Measurements from ENCODE around the gene HSF5.

HSF5 gene

DNA sequence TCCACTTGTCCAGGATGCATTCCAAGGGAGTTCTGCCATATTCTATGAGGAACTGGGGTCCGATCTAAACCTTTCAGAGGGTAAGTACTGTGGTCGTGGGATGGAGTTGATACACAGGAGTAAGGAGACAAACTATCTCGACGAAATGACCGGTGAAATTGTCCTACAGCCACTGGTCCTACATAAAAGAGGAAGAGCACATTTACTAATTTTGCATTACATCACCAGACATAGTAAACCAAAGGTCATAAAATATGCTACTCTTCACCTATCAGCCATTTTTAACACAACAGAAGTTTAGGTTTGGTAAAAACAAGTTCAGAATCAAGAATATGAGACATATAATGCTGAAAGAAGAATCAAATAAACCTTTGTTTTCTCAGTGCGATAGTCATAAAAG is 8.1 kb downstream of the HSF5 start:
- no peak for DNase-seq

DNA sequence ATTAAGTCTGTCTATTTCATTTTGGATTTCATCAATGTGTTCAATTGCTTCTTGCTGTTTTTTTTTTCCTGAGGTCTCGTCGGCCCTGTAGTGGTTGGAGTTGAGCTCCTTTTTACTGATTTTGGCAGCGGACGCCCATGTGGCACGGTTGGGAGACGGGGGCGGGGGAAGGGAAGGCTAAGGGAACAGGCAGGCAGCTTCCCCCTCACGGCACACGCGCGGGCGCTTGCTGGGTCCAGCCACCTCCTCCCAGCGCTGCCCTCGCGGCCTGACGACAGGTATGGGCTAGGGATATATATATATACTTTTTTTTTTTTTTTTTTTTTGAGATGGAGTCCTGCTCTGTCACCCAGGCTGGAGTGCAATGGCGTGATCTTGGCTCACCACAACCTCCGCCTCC is 11.4 kb downstream of the HSF5 start:
- no peak for DNase-seq

DNA sequence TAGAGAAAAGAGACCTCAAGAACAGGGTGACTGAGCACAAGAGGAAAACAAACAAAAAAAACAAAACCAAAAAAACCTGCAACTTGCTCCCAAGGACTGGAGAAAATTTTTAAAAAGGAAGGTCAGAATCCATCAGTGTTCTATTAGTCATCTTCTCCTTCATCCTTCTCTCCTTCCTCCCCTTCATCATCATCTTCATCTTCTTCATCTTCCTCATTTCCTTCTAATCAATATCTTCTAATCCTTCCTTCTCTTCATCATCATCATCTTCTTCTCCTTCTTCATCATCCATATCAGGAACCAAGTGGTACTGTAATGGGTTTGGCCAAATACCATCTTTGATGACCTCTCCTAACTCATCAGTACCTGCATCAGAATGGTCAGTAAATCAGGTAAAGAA is 12.2 kb downstream of the HSF5 start:
- no peak for DNase-seq

DNA sequence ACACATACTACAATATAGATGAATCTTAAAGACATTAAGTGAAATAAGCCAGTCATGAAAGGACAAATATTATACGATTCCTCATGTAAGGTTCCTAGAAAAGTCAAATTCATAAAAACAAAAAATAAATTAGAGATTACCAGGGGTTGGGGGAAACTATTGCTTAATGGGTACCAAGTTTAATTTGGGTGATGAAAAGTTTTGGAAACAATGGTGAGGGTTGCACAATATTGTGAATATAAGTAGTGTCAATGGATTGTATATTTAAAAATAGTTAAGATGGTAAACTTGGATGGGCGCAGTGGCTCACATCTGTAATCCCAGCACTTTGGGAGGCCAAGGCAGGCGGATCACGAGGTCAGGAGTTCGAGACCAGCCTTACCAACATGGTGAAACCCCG is 17.9 kb downstream of the HSF5 start:
- no peak for DNase-seq

DNA sequence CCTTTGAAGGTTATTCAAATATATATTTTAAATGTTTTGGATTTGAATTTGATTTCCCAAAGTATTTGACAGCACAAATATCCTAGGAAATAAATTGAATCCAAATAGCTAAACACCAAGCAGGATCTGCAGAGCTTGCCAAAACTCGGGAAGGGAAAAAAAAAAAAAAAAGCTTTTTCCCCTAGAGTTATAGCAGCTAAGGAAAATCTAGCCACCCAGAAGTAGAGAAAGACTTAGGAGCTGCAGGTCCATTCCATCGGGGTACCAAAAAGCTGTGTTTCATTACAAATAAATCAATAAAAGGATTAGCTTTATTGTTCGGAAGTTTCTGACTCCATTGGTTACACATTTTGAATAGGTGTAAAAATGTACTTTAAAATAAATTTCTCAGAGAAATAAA is 19.3 kb downstream of the HSF5 start:
- DNase-seq, result no peak

DNA sequence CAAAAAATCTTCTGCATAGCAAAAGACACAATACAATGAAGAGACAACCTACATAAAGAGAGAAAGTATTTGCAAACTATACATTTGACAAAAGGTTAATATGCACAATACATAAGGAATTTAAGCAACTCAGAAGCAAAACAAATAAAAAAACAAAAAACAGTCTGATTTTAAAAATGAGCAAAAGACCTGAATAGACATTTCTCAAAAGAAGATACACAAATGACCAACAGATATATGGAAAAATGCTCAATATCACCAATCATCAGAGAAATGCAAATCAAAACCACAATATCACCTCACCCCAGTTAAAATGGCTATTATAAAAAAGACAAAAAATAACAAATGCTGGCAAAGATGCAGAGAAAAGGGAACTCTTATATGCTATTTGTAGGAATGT is 32.7 kb downstream of the HSF5 start:
- DNase-seq, result no peak

DNA sequence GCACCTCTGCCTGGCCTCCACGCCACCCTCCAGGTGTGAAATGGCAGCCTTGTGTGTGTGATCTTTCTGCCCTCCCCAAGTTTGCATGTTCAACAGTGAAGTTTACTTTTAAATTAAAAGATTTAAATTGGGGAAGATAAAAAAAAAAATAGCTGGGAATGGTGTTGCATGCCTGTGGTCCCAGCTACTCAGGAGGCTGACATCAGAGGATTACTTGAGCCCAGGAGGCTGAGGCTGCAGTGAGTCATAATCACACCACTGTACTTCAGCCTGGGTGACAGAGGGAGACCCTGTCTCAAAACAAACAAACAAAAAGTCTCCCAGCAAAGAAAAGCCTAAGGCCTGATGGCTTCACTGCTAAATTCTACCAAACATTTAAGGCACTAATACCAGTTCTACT is 35.5 kb downstream of the HSF5 start:
- DNase-seq, result no peak

DNA sequence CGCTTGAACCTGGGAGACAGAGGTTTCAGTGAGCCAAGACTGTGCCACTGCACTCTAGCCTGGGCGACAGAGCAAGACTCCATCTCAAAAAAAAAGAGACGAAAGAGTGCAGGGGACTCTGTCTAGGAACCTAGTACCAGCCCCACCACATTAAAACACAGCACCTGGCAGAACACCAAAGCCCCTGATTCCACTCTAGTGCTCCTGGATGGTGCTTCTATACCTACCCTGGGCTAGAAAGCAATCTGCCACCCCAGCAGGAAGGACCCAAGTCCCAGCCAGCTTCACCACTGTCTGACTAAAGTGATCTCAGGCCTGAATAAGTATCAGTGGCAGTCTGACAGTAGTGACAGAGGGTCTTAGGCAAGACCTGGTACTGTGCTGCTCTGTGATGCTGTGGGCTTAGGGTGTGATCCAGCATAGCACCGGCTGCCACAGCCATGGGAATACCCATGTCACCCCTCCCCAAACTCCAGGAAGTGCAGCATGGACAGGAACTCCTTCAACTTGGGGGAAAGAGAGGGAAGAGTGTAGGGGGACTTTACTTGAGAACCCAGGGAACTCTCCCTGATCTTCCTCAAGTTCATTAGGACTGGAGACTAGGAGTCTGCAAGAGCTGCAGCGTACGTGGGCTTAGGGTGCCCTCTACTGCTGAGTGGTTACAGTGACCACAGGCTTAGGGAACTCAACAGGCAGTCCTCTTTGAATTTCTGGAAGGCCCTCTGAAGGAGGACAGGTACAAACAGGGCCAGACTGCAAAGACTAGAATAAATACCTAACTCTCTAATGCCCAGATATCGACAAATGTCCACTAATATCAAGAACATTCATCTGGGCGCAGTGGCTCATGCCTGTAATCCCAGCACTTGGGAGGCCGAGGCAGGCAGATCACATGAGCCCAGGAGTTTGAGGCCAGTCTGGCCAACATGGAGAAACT is 40.9 kb downstream of the HSF5 start:
- DNase-seq, result no peak

DNA sequence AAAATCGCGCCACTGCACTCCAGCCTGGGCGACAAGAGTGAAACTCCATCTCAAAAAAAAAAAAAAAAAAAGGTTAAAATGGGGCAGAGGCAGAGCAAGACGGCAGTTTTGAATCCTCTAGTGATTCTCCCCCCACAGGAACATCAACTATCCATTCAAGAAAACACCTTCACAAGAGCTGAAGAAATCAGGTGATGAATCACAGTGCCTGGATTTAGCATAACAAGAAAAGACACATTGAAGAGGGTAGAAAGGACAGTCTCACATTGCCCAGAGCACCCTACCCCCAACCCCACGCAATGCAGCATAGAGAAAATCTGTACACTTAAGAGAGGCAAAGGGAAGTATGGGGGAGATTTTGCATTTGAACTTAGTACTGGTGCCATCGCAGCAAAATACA is 42.1 kb downstream of the HSF5 start:
- DNase-seq, result no peak

DNA sequence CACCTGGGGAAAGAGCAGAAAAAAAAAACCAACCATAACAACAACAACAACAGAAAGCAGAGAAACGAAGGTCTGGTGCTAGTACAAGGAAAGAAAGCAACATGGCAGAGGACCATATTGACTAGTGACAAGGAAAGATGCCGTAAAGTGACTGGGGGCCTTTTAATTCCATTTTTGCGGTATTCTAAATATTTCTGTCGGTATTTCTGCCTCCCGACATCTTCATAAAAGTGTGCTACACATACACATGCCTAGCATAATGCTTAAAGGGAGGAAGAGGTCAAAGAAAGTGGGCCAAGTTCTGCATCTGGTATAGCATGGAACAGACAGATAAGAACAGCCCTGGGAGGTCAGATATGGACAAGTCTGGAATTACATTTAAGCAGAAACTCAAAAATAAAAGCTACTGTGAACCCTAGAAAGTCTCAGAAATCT is 51.4 kb downstream of the HSF5 start:
- DNase-seq, result no peak

DNA sequence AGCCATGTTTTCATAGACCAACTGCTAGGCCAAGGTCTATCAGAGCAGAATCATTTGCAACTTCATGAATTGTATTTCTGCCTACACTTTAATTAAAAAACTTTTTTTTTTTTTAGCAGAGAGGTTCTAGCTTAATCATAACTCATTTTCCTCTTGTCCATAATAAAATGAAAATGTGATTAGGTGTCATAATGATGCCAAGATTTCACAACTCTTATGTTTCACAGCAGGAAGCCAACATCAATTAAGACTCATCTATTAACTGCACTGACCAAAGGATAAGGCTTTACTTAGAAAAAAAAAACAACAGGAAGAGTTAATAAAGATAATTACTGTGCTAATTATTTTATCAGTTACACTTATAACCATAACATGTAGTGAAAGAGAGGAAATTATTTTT is 52.0 kb downstream of the HSF5 start:
- no peak for DNase-seq

DNA sequence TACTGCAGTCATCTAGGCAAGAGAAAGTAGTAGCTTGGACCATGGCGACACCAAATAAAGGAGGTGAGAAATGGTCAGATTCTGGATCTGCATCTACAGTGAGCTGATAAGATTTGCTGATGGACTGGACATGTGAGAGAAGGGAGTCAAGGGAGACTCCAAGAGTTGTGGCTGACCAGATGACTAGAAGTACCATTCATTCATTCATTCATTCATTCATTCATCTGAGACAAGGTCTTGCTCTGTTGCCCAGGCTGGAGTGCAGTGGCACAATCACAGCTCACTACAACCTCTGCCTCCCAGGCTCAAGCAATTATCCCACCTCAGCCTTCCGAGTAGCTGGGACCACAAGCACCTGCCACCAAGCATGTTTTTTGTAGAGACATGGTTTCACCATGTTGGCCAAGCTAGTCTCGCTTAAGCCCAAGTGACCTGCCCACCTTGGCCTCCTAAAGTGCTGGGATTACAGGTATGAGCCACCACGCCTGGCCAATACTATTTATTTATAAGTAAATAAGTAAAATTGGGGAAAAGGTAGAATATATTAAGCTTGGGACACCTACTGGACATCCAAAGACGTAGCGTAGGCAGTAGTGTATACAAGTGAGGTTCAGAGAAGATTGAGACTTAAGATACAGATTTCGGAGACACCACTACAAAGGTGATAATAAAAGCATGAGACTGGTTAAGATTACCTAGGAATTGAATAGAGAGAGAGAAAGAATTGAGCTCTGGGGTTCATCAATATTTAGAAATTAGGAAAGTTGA is 55.2 kb downstream of the HSF5 start:
- no peak for DNase-seq

DNA sequence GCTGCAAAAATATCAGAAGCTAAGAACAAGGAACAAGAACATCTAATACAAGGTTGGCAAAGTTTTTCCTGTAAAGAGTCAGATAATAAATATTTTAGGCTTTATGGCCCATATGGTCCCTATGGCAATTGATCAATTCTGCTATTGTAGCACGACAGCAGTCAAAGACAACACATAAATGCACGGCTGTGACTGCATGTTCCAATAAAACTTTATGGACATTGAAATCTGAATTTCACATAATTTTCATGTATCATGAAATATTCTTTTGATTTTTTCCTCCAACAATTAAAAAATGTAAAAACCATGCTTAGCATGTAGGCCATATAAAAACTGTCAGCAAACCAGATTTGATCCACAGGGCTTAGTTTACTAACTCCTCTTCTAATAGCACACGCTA is 60.4 kb downstream of the HSF5 start:
- DNase-seq, result no peak

DNA sequence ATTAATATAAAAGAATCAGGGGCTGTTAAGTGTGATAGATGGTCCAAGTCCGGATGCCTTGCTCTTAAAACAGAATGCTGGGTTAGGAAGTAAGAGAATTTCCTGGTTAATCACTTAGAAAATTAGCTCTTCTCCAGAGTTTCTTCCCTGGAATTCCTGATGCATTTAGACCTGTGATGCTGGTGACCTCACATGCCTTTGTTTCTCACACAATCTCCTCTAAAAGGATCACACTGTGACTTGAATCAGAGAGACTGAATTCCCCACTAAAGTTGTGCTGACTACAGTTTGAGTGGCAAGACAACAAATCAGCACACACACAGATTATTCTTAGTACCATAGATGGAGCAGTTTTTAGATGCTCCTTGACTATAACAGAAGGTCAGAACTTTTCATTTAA is 66.5 kb downstream of the HSF5 start:
- no peak for DNase-seq

DNA sequence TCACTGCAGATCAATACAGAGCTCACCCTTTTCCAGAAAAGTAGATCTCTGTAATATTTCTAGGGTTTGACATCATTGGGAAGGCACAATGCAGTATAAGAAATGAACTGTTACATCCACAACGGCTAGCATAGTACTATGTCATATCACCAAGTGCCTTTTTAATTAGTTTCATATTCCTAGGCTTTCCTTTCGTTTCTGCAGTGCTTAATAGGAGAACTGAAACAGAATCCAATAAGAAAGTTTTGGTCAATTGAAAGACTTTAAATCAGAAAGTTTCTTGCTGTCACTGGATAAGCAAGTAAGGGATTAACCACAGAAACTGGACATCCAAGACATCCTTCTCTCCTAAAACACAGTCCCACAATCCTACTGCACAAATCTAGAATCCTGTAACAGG is 67.4 kb downstream of the HSF5 start:
- no peak for DNase-seq

DNA sequence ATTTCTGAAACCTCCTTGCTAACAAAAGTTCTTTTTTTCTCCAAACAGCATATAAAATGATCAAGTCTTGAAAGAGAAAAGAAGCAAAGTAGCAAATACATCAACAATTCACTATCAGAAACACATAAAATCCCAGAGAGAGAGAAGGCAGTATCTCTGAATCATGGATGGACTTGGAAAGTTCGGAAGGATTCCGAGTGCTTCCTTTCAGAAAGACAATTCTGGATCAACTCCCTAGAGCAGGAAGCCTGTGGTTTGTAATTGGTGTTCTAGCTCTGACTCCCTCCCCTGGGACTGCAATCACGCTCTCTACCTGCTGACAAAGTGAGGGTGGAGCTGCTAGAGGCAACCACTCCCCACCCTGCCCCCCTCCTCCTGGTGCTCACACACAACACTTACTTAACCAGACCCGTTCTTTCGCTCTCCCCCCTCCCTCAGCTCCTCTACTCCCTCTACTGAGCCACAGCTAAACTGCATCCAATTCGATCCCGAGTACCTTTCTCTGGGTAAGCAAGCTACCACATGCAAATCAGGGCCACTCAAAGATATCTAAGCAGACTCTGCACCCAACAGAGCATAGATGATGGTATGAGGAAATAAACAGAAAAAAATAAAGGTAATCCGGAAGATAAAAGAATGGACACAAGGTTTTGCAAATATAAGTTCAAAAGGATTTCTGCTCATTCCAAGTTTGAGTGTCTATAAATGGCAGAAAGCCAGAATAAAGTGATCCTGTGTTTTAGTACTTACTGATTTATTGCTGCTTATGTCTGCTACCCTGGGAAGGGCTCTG is 70.7 kb downstream of the HSF5 start, which contains the start of gene RNF43:
Gene RNF43 (minus strand): TSS at position 235 of the 793 bp plus-strand sequence. CDS start 1,957 bp downstream, outside the sequence.
- no peak for DNase-seq

DNA sequence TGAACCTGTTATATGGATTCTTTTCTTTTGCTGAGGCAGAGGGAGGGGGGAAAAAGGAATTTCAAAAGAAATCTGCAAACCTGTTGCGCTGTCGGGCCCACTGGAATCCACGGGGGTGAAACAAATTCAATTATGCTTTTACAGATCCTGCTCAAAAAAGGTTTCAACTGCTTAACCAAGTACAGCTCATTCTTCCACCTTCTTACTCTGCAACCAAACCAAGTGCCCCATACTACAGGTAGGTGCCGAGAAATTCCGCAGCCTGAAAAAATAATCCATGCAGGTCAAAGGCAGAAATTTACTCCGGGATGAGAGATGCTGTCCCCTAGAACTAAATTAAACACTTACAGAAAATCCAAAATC is 71.3 kb downstream of the HSF5 start:
- no peak for DNase-seq

DNA sequence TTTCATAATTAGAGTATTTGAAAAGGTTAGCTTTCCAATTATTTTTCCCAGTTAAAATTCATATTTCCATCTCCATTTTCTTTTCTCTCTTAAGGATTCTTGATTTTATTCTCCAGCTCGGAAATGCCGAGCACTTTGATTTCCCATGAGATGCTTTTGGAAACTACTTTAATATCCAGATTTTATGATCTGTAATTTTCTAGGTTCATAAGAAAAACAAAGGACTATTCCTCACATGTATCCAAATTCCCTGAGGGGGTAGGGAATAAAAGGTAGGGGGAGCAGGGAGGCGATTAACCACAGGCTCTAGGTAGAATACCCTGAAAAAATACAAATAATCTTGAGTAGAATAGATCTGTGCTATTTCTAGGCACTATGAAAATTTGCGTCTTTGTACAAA is 71.8 kb downstream of the HSF5 start:
- DNase-seq, result no peak

DNA sequence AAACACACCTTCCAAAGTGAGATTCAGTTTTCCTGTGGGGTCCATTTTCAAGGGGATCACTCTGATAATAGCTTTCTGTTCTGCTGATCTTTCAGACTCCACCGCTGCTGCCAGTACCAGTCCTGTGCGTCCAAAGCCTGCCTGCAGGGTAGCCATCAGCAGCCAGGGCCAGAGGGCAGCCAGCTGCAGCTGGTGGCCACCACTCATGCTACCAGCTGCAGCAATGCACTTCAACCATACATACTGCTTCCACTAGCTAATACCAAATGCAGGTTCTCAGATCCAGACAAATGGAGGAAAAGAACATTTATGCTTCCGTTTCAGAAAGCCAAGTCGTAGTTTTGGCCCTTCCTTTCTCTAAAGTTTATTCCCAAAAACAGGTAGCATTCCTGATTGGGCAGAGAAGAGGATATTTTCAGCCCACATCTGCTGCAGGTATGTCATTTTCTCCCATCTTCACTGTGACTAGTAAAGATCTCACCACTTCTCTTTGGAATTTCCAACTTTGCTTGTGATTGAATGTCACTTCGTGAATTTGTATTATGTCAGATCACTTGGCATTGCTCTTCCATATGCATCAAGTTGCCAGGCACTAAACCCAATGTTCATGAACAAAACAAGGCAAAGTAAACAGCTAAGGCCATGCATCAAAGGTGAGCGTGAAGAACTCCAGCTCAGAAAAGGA is 72.7 kb downstream of the HSF5 start:
- DNase-seq, result no peak

DNA sequence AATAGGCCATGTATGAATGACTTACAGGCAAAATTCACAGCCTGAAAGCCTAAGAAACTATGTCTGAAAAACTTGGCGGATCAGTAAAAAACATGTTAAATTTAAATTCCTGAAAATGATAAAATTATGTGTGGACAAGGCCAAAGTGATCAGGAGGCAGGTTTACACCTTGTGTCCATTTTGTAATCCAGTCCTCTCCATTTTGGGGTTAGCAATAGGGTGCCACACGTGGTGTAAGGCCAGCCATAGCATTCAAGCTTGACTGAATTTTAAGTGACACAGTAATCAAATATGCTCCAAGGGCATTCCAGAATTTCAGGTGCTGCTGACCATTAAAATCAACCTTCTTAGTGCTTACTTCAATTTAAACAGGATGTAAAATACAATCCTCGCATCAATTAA is 73.6 kb downstream of the HSF5 start:
- DNase-seq, result no peak

DNA sequence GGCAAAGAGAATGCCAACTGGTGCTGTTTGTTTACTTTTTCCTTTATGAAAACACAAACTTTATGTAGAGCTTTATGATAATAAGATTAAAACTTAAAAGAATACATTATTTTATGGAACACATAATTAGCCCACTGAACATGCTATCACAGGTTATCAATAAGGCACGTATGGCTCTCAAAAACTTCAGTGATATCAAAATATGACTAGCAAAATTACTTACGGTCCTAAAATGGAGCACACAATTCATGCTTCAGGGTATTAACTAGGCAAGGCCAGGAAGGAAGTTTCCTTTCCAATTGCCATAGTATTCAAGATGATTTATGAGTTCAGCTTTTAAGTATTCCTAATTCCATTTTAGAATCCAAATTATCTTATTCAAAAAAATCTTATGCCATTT is 74.5 kb downstream of the HSF5 start:
- no peak for DNase-seq

DNA sequence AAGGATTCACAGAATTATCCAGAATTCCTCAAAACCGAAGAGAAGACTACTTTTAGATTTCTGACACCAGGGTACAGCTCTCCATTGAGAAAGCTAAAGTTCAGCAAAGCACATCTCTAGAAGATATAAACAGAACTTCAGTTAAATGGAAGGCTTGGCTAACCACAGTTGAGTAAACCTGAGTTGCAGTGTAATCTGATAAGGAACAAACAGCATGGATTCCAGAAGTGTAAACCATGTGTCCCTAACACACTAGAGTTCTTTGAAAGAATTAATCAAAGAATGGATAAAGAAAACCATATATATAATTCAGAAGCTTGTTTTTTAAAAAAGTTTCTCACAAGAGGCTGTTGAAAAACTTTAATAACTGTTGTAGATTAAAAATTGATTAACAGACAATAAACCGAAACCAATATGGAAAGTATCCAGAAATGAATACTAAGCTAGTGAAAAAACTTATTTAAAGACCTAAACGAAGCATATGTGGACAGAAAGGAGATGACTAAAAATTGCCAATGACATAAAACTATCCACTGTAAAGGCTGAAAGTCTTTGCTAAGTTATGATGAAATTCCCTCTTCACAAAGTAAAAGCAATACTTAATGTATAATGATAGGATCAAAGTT is 75.1 kb downstream of the HSF5 start:
- DNase-seq, result no peak
